Medulla oblongata (tissue), 1 donor: Measurements from ENCODE around the gene ZNF454.

Experiments
- DNase-seq: peaks from one replicate; pipeline ENCODE4 v3.0.0-alpha.2; 2015; ENCODE audit errors: extremely low spot score

ZNF454 gene

GRCh38 chr5:178940569-178941360, at the start of gene ZNF454:
Gene ZNF454 (plus strand): TSS chr5:178941198. CDS start chr5:178942792, 1,594 bp downstream.
- peak; percentile 94 for DNase-seq

GRCh38 chr5:178895615-178896571, 45.1 kb upstream of the ZNF454 start, which contains the start of gene ZFP2:
Gene ZFP2 (plus strand): TSS chr5:178895913. CDS start chr5:178931314, 35,401 bp downstream.
- peak; percentile 57 for DNase-seq

DNA sequence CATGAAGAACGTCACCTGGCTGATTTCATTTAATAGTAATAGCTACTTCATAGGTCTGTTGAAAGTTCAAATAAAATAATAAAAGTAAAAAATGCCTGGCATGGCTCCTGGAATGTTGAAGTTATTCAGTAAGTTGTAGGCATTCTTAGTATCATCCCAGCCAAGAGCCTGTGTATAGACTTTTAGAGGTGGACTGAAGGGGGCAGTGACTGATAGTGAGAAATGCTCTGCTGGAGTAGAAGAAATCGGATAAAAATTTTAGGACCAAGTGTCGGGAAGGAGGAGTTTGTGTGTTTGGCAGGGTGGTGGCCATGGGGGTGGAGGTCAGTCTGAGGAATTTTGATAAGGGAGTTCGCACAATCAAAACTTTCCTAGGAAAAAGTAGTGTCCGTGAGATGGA, 41.7 kb upstream of the ZNF454 start:
- DNase-seq: no peak

DNA sequence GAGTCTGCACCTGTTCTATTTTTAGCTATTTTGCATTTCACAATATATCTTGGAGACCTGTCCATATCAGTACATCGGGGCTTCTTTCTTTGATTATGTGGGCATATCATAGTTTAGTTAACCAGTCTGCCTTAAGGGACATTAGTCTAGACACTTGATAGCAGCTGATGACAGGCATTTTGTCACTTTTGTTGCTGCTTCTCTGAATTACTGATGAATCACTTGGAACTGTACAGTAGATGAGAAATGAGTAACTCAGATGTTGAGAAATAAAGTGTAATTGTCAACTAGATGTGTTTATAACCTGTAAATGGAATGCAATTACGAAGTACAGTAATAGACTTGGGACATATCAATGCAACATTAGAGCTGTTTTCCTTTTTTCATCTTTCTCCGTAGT, 38.1 kb upstream of the ZNF454 start:
- no peak for DNase-seq

GRCh38 chr5:178931846-178932760, 8.9 kb upstream of the ZNF454 start:
- no peak for DNase-seq

DNA sequence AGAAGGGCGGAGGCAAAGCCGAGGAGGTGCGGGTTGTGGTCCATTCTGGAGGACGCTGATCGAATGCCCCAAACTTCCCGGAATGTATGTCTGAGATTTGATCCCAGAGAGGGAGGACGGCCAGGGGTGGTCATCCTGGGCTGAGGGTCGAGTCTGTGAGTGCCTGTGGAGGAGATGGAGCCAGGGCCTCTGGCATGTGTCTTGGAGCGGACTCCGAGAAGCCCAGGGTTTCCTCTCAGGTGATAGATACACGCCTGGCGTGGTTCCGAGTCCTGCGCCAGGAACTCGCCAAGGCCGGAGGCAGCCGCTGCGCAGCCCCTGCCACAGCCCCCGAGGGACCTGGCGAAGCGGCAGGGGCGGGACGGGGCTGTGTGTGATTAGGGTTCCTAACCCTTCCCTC, 363 bp downstream of the ZNF454 start:
- no peak for DNase-seq

GRCh38 chr5:178965465-178966055, 24.6 kb downstream of the ZNF454 start:
- no peak for DNase-seq

GRCh38 chr5:178981381-178981780, 40.4 kb downstream of the ZNF454 start:
- DNase-seq: no peak

- no peak for DNase-seq
Measured at GRCh38 chr5:178982941-178983340, 41.9 kb downstream of the ZNF454 start.

- no peak for DNase-seq
Measured at GRCh38 chr5:178983728-178984127, 42.7 kb downstream of the ZNF454 start.

DNA sequence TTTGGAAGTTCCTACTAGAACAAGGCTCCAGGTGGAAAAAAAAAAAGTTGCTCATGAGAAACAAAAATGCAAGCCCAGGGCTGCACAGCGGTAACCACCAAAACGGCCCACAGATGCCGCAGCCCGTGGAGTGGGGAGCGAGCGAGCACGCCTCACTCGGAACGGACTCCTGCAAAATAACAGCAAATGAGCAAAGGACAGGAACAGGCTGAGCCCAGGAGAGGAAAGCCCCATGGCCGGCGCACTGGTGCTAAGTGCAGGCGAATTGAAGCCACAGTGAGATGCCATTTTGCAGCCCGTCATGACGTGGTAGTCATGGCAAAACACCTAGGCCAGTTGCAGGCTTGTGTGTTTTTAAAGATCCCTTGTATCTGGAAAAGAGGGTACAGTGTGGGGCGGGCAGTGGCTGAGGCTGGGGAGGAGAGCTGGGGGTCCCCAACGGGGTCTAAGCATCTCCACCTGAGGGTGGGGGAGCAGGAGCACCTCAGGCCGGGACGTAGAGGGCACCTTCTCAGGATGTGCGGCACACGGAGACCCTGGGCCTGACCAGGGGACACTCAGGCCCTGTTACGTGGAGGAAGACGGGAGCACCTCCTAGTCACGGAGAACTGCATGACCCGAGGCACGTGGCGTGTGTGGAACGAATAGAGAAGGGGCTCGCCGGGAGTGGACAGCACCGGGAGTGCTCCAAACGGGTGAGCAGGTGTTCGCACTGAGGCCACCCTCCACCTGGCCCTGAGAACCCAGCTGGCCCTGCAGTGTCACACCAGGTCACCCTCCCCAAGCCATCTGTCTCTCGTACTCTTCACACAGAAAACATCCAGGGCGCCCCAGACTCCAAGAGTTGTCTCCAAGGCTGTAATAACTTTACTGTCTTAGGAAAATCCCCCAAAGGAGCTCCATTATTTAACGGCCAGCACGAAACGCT, 43.4 kb downstream of the ZNF454 start:
- DNase-seq: no peak

DNA sequence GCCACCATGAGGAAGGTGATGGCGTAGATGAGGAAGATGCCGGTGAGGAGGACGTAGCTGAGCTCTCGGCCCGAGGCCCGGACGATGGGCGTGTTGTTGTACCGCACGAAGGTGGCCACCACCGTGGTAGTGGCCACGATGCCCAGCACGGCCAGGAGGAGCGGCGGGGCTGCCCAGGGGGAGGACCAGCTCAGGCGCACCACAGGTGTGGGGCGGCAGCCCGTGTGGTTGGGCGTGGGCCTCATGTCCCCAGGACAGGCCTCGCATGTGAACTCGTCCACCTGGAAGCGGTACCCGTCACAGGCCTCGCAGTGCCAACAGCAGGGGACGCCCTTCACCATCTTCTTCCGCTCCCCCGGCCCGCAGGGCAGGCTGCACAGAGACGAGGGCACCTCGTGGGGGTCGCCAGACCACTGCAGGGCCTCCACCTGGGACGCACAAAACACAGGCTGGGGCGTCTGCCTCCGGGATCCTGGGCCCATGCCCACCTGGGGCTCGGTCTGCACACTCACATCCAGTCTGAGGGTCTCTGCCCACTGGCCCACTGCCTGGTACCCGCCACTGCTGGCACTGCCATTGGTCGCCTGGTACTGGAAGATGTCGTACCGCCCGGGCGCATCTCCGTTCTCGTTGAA, 45.4 kb downstream of the ZNF454 start:
- DNase-seq: no peak

- no peak for DNase-seq
Measured at GRCh38 chr5:178988436-178989220, 47.6 kb downstream of the ZNF454 start.

GRCh38 chr5:178989311-178989710, 48.3 kb downstream of the ZNF454 start:
- no peak for DNase-seq

DNA sequence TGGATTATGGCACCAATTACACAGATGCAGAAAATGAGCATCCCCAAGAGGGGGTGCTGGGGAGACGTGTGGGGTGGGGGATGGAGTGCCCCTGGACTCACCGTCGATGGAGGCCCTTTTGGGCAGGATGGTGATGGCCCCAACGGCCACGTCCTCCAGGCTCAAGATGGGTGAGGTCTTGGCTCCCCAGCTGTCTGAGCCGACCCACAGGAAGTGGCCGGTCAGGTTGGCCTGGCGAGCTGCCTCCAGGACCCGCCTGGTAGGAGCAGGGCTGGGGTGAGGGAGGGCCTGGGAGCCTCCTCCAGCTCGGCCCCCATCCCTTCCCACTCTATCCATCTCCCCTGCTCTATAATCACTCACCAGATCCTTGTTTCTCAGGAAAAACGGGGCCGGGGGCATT, 49.5 kb downstream of the ZNF454 start:
- no peak for DNase-seq

DNA sequence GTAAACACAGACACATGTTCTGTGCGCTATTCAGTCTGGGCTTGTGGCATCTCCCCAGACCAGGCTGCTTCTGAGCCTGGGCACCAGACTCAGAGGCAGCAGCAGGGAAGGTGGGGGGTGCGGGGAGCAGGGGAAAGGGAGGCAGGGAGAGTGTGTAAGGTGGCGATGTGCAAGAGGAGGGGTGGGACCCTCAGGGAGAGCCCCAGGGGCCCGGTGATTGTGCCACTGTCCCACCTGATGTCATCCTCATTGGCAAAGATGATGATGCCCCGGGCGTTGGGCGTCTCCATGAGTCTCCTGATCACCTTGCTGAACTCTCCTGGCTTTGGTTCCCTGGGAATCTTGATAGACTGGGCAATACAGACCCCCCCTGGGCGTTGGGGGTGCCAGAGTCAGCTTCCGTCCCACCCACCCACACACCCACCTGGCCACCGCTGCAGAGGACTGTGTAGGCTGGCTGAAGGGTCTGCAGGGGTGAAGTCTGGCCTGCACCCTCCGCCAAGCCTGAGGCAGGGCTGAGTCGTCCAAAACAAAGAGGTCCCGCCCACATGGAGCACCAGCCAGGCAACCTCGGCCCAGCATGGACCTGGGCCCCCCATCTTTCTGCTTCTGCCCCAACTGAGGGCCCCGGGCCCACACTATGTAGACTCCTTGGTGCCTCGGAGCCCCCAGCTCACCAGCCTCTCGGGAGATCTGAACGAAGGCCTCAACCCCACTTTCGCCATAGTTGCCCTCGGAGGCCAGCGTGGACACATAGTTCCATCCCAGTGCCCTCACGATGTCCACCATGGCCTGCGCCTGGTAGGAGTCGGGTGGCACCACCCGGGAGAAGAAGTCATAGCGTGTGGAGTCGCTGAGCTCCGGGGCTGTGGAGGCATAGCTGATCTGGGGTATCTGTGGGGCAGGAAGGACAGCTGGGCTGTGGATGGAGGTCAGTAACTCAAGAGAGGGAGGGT, 50.5 kb downstream of the ZNF454 start:
- no peak for DNase-seq

GRCh38 chr5:178992291-178992895, 51.4 kb downstream of the ZNF454 start:
- DNase-seq: no peak
